ENCODE measurements around the gene HIP1.
"Not testable (repeated sequence)": the region's sequence is repeated elsewhere in the genome, so short reads cannot be mapped to it uniquely, and the experiment has no call there.

Gene HIP1

DNA sequence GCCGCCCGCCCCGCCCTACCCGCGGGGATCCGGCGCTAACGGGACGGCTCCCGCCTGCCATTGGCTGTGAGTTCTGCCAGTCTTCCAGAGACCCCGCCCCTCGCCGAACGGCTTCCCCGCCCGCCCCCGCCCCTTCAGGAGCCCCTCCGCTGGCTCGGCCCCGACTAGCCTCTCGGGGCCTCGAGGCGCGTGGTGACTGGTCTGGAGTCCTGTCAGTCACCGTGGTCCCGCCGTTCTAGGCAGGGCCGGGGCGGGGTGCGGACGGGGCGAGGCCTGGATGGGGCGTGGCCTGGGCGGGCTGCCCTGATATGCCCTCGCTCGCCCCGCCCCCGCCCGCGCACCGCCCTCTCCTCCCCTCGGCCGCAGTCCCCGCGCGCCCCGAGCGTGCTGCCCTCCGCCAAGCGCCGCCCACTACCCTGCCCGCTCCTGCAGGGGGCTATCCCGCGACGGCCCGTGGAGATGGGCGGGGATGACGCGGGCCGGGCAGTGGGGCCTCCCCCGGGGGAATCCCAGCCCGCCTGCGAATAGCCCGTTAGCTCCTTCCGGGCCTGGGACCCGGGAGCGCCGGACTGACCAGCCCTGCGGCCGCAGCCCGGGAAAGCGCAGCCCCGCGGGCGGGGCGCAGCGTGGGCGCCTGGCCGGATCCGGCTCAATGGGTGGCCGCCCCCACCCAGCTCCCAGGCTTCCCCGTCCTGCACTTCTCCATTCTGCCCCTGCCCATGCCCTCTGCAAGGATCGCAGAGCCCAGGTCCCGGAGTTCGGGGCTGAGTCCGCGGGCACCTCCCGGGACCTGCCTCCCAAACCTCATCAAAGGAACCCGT lies 444 bp upstream of the HIP1 start:
- peak; percentile 99 for DNase-seq (ENCODE audit: low read depth)

DNA sequence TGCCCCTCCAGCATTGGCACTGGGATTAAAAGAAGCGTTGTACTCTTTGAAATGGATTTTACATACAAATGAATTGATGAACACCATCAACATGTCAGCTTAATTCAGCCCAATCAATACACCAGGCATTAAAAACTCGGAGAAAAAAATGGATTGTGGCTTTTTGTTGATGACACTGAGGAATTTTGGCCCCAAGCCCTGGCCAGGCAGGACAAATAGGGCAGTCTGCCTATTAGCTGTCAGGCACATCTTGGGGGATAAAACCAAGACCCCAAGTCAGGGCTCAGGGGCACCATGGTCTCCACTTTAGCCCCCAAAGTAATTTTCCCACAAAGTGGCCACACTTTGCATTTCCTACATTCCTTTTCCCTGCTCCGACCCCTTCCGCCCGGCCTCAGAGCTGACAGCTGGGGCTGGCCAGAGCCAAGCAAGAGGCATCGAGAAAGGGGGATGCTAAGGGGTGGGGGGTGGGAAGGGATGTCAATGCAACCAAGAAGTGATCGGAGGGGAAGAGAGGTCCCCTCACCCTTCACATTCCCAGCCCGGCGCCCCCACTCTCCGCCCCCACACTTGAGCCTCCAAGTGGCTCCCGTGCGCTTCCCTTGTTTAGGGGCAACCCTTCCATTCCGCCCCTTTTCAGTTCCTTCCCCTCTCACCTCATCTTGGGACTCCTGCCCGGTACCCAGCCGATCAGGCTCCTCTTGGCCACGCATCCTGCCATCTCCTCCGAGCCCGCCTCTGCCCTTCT lies 711 bp downstream of the HIP1 start:
- no peak for DNase-seq (ENCODE audit: low read depth)

DNA sequence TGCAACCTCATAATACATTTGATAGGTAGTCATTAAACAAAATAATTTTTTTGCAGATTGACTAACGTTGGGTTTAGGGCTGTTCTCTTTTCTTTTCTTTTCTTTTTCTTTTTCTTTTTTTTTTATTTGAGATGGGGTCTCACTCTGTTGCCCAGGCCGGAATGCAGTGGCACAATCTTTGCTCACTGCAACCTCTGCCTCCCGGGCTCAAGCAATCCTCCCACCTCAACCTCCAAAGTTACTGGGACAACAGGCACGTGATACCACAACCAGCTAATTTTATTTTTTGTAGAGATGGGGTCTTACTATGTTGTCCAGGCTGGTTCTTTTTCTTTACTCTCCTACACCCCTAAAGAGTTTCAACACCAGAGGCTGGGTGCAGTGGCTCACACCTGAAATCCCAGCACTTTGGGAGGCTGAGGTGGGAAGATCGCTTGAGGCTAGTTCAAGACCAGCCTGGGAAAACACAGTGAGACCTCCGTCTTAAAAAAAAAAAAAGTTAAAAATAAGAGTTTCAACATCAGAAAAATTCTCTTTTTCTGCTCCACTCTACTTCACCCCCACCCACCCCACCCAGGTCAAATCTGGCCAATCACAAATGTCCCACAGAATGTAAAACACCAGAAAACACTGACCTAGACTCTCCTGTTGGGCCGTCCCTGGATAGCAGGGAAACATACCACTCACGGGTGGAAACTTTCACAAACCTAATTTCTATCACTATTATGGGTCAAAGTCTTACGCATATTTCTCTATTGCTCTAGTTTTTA lies 3.0 kb downstream of the HIP1 start:
- DNase-seq (ENCODE audit: low read depth): no peak

DNA sequence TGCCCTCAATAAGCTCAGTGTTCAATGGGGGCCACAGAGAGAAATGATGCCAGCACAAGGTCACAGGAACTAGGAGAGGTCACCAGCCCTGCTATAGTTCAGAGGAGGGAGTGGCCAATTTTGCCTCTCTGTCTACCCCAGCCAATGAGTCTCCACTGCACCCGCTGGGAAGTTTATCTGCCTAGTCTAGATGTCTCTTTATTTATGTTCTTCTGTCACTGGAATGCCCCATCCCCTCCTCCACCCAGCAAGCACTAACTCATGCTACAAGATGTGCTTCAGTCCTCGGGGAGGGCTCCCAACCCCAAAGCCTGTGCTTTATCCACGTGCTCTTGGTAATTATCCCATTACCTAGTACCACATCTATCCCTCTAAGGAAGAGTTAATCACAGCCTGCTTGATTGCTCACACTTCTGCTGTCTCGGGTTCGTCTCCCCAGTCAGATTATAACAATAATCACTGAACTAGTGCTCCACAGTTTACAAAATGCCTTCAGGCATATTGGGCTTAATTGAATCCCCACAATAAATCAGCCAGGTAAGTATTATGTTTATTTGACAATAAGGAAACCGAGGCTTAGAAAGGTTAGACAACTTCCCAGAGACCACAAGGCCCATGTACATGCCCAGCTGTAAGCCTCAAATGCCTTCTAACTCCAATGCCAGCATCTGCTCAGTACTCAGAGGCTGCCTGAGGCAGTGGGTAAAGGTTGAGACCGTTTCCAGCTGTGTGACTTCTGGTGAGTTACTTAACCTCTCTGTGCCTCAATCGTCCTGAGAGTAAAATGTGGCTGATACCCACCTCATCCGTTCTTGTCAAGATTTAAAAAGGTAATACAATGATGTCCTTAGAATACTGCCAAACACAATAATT lies 3.9 kb downstream of the HIP1 start:
- DNase-seq (ENCODE audit: low read depth): no peak

DNA sequence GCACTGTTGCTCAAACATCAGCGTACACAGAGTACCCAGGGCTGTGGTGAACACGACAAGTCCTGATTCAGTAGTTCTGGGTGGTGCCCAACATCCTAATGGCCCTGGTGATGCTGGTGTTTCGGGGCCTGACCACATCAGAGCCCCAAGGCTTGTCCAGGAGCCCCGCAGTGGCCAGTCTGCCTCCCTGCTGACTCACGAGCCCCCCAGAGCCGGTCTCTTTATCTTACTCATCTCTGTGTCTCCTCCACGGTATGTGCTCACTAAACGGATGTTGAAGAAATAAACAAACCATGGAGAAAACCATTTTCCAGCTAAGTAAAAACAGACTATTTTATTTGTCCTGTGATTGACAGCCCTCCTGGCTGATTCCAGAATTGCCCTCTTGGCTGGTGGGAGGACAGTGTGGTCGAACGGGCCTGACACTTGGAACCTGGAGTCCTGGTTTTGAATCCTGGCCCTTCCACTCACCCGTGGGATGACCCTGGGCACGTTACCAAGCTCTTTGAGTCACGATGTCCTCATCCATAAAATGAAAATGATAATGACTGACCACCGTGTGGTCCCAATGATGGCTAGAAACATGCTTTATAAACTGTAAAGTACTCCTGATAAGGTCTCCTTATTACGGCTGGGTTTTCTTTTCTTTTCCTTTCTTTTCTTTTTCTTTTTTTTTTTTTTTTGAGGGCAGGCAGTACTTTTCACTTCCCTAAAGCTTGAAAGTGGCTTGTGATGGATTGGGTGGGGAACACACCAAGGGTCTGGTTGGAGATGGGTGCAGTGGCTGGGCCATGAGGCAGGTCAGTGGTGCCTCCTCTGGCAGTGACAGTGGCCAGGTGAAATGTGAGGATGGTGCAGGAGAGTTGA lies 5.7 kb downstream of the HIP1 start:
- peak; percentile 80 for DNase-seq (ENCODE audit: low read depth)

DNA sequence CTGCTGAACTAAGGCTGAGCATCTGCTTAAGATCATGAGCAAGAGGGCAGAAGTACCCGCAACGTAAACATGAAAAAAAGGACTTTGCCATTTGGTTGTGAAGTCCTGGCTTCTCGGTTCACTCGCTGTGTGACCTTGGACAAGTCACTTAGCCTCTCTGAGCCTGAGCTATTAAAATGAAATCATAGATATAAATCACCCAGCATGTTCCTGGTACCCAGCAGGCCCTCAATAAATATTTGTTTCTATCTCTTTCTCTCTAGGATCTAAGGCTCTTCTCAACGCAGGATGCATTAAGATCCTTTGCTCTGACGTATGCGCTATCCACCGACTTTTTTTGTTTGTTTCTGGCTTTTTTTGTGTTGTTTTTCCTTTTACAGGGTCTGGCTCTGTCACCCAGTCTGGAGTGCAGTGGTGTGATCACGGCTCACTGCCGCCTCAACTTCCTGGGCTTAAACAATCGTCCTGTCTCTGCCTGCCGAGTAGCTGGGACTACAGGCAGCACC lies 6.7 kb downstream of the HIP1 start:
- no peak for DNase-seq (ENCODE audit: low read depth)

DNA sequence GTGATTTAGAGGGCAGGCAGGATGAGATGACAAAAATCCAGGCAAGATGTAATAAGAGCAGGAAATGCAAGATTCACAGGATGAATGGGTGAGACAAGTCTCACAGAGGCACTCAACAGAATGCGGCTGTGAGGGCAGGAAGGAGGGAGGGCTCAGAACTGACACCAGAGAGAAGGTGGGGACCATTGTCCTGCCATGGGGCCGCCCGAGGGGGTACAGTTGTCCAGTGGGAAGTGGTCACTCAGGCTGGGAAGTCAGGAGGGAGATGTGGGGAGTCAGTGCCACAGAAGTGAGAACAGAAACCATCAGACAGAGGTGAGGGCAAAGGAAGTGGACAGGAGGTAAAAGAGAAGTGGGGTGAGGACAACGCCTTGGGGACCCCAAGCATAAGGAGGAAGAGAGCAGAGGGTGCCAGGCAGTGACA lies 8.9 kb downstream of the HIP1 start:
- DNase-seq (ENCODE audit: low read depth): no peak

DNA sequence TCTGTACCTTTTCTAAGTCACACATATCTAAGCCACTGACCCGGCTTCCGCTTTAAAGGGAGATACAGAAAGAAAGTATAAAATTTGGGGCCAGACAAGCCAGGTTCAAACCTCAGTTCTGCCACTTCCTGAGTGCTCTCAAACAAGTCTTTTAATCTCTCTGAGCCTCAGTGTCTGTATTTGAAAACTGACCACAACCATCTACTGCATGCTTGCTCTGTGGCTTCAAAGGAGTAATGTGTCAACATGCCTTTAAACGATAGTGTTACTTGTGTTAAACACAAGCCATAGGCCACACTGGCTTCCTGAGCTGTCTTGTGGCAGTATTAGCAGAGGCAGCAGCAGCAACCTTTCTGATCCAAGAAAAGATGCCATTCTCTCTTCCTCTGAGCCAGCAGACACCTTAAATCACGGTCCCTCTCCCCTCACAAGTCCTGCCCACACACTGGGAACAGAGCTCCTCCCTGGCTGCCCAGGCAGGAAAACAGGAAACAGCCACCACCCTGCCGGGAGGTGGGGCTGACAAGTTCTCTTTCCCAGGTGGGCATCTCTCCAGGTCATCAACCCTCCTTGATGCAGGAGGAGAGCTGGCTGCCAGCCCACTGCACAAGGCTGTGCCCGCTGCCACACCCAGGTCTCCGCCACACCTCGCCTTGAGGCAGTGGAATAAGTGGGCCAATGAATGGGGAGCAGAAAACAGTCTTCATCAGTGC lies 10.7 kb downstream of the HIP1 start:
- no peak for DNase-seq (ENCODE audit: low read depth)

DNA sequence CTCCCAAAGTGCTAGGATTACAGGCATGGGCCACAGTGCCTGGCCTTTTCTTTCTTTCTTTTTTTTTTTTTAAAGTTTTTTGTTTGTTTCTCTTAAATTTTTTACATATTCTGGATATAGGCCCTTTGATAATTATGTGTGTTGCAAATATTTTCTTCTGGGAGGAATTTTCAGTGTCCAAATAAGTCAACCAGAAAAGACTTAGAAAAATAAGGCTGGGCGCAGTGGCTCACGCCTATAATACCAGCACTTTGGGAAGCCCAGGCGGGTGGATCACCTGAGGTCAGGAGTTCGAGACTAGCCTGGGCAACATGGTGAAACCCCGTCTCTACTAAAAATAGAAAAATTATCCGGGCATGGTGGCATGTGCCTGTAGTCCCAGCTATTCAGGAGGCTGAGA lies 11.4 kb downstream of the HIP1 start:
- DNase-seq (ENCODE audit: low read depth): peak; percentile 53

DNA sequence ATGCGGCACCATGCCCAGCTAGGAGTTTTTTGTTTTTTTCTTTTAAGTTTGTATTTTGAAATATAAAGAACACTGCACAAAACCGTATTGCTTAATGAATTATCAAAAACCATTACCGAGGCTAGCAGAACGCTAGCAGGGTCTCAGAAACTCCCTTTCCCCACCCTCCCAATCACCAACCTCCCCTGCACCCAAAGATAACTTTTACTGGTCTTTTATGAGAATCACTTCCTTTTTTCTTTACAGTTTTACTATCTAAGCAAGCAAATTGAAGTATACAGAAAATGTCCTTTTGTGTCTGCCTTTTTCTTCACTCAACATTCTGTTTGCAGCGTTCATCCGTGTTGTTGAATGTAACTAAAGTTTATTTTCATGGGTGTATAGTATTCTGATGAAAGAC lies 13.4 kb downstream of the HIP1 start:
- DNase-seq (ENCODE audit: low read depth): no peak

DNA sequence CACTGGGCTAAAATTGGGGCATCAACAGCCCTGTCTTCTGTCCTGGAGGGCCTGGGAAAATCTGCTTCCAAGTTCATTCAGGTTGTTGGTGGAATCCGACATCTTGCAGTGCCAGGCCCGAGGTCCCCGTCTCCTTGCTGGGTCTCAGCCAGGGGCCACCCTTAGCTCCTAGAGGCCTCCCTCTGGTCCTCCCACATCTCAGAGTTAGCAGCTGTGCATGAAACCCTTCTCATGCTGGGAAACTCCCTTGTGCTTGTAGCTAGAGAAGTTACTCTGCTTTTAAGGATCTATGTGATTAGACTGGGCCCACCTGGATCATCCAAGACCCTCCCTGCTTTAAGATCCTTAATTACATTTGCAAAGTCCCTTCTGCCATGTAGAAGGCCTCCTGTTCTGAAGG lies 15.3 kb downstream of the HIP1 start:
- no peak for DNase-seq (ENCODE audit: low read depth)

DNA sequence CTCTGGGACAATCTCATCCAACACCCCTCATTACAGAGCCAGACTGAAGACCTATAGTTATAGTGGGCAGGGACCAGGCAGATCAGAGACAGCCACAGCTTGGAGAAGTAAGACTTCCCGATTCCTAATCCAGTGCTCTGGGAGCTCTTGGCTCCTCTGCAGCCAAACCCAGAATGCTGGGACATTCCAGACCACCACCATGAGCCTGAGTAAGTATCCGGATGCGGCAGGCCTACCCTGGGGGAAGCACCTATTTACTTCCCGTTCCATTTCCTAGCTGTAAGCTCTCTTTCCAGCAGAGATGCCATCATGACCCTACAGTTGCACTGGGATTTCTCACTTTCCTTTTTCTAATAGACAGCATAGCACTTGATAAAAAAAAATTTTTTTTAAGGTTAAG lies 16.4 kb downstream of the HIP1 start:
- DNase-seq (ENCODE audit: low read depth): no peak

DNA sequence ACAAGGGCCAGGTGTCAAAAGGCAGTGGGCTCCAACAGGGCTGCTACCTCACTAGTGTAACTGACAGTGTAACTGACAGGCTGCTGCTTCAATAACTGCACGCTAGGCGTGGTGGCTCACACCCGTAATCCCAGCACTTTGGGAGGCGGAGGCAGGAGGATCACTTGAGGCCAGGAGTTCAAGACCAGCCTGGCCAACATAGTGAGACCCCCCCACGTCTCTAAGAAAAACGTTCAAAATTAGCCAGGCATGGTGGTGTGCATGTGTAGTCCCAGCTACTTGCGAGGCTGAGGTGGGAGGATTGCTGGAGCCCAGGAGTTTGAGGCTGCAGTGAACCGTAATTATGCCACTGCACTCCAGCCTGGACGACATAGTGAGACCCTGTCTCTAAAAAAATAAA lies 16.8 kb downstream of the HIP1 start:
- DNase-seq (ENCODE audit: low read depth): not testable (repeated sequence)

DNA sequence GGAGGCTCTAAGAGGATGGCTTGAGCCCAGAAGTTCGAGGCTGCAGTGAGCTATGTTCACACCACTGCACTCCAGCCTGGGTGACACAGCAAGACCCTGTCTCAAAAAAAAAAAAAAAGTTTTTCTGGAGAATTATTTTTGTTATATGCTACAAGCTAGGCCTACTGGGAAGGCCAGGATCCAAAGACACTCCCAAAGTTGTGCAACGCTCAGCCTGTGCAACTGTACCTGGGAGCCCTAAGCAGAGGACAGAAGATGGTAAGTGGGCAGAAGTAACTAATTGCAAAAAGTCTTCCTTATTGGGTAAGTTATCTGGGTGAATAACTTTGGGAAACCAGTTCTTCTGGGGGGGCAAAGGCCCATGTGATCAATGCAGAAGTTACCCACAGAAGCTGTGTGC lies 17.3 kb downstream of the HIP1 start:
- no peak for DNase-seq (ENCODE audit: low read depth)

DNA sequence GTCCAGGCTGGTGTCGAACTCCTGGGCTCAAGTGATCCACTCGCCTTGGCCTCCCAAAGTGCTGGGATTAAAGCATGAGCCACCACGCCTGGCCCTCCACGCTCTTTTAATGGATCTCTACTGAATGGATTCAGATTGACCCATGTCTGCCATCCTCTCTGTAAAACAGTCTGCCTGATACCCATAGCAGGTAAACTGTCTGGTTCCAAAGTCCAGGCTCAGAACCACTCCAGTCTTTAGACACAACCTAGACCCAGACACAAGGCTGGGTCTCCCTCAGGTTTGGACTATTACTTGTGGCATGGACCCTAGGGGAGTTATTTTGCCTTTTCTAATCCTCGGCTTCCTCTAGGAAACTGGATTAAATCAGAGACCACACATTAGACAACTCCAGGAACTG lies 19.1 kb downstream of the HIP1 start:
- DNase-seq (ENCODE audit: low read depth): no peak

DNA sequence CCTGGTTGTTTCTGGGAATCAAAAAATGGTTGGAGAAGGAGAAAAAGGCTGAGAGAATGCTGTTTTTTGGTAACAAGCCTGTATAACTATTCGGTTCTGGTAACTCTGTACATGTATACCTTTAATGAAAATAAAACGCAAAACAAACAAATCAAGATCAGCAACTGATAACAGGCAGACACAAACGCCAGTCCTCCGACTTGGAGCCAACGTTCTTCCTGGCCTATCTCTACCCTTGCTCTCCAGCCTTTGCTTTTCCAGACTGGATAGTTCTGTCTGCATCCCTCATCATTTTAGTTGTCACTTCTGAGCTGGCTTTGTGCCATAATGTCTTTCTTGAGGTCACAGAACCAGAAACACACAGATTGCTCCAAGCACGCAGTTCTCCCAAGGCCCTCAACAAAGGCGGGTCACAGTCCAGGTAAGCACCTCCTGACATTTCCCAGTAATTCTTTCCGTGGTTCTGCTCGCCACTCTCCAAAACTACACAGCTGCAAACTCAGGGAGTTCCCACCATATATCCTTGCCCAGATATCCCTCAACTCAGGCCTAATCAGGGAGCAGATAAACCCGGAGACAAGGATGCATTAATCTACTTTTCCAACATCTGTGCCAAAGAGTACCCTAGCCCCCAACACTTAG lies 20.2 kb downstream of the HIP1 start:
- DNase-seq (ENCODE audit: low read depth): no peak

DNA sequence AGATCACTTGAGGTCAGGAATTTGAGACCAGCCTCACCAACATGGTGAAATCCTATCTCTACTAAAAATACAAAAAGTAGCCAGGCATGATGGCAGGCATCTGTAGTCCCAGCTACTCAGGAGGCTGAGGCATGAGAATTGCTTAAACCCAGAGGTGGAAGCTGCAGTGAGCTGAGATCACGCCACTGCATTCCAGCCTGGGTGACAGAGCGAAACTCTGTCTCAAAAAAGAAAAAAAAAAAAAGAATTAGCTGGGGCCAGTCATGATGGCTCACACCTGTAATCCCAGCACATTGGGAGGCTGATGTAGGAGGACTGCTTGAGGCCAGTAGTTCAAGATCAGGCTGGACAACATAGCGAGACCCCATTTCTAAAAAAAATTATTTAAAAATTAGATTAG lies 21.0 kb downstream of the HIP1 start:
- not testable (repeated sequence) for DNase-seq (ENCODE audit: low read depth)

DNA sequence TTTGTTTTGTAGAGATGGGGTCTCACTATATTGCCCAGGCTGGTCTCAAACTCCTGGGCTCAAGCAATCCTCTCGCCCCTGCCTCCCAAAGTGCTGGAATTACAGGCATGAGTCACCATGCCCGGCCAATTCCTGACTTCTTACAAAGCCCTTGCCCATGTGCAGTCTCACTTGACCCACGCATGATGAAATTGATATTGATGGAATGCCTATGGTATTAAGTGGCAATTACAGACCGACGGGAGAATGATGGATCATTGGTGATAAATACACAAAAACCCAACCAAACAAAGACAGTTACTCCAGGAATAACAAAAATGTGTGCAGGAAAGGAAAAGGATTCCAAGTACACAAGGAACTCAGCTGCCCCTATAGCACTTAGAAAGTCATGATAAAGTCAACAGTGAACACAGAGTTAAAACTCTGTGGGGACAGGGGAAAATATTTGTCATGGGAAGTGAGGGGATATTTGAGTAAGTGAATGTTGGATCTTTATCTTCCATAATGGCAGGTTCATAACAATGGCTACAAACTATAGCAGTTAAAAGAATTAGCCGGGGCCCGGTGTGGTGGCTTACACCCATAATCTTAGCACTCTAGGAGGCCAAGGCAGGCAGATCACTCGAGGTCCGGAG lies 21.6 kb downstream of the HIP1 start:
- peak; percentile 57 for DNase-seq (ENCODE audit: low read depth)

DNA sequence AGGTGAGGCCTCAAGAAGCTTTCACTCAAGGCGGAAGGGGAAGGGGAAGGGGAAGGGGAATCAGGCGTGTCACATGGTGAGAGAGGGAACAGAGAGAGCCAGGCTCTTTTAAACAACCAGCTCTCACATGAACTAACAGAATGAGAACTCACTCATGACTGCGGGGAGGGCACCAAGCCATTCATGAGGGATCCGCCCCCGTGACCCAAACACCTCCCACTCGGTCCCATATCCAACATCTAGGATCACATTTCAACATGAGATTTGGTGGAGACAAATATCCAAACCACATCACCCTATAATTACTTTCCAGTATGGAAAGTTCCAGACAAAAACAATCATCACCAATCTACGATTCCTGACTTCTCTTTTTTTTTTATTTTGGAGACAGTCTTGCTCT lies 22.9 kb downstream of the HIP1 start:
- no peak for DNase-seq (ENCODE audit: low read depth)

Measured in fibroblast of gingiva (primary cell).